Colonic mucosa (tissue), 4 donors: Measurements from ENCODE around the gene SYNCRIP. TPM values are rescaled to one million over a fixed set of nuclear protein-coding genes. Genes with fewer than 3 reads are reported as not detected.
"Not testable (repeated sequence)": the region's sequence is repeated elsewhere in the genome, so short reads cannot be mapped to it uniquely, and the experiment has no call there.

Source experiments
- DNase-seq: peaks from one replicate; pipeline ENCODE4 v3.0.0-alpha.2; 2020
- H3K27ac ChIP-seq: fragments of 200-600 bp; one replicate; pipeline ENCODE4 v1.8.0; 2021
- H3K27me3 ChIP-seq: fragments of 200-600 bp; one replicate; pipeline ENCODE4 v1.8.0; 2021
- H3K36me3 ChIP-seq: fragments of 200-600 bp; one replicate; pipeline ENCODE4 v1.8.0; 2021
- H3K4me1 ChIP-seq: fragments of 200-600 bp; one replicate; pipeline ENCODE4 v1.8.0; 2021; ENCODE audit warnings: mild to moderate bottlenecking
- H3K4me3 ChIP-seq: fragments of 200-600 bp; one replicate; pipeline ENCODE4 v1.8.0; 2021
- H3K9ac ChIP-seq, 2 donors: one replicate each; pipeline ENCODE4 v1.7.0; 2013; ENCODE audit warnings: control low read depth in 2 of 2, low read depth in 2 of 2, low read length in 2 of 2
- H3K9me3 ChIP-seq: fragments of 200-600 bp; one replicate; pipeline ENCODE4 v1.8.0; 2021
- intact Hi-C: fragments of 100-400 bp; cut with DNase I; formaldehyde crosslinking; loops from one replicate; pipeline ENCODE4 v1.14.1; 2022
- total RNA-seq, 2 donors: library from RNA; stranded (reverse); fragmentation: NEBNext Ultra II Directional in 1 of 2; extraction: Animal tissue kit (Norgen Biotek cat#: 25700) in 1 of 2; gene quantifications; one replicate each; pipeline ENCODE4 v1.2.1, GENCODE V29; 2021
- TF ChIP-seq, protein P1 (sequence below): fragments of 200-600 bp; IDR thresholded peaks from one replicate; pipeline ENCODE4 v1.8.0; 2022; ENCODE audit warnings: antibody characterized with exemption, mild to moderate bottlenecking
- donor health status: healthy.
- donor health status: DM: no; HTN: no; CAD: no.
- donor health status: DM: no; HTN: no; CAD: no.

Gene SYNCRIP
- total RNA-seq, 2 donors from 2014 or later: 87.7 to 99.3 TPM

DNA sequence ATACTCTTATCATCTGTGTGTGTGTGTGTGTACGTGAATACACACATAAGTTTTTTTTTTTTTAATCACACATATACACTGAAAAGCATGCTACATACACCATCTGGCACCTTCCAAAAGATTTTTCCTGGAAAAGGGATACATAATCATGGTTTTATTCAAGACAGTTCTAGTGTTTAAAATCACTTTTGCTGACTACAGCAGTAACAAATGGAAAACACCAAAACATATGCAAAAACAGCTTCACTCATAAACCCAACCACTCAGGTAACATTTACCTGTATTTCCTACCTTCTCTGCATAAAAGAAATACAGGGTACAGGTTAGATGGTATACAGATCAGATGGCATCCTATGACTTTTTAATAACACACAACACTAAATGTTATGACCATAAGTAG, 51.5 kb downstream of the SYNCRIP start:
- Histone ChIP-seq H3K4me1 (peaks cover 8% of the 10 kb centered on the region), H3K27me3 (no peaks in the 10 kb centered on the region), H3K4me3 (no peak overlapping the region), H3K9ac (no peak overlapping the region), H3K27ac (no peak overlapping the region), H3K36me3 (no peaks in the 10 kb centered on the region), H3K9me3 (no peaks in the 10 kb centered on the region)
- intact Hi-C loops: loop anchor here (5.0 kb wide), 1 partner anchor 86 kb away; no protein-coding TSS in a partner anchor
- TF ChIP-seq, protein P1, sequence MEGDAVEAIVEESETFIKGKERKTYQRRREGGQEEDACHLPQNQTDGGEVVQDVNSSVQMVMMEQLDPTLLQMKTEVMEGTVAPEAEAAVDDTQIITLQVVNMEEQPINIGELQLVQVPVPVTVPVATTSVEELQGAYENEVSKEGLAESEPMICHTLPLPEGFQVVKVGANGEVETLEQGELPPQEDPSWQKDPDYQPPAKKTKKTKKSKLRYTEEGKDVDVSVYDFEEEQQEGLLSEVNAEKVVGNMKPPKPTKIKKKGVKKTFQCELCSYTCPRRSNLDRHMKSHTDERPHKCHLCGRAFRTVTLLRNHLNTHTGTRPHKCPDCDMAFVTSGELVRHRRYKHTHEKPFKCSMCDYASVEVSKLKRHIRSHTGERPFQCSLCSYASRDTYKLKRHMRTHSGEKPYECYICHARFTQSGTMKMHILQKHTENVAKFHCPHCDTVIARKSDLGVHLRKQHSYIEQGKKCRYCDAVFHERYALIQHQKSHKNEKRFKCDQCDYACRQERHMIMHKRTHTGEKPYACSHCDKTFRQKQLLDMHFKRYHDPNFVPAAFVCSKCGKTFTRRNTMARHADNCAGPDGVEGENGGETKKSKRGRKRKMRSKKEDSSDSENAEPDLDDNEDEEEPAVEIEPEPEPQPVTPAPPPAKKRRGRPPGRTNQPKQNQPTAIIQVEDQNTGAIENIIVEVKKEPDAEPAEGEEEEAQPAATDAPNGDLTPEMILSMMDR: no peak
- no peak for DNase-seq

DNA sequence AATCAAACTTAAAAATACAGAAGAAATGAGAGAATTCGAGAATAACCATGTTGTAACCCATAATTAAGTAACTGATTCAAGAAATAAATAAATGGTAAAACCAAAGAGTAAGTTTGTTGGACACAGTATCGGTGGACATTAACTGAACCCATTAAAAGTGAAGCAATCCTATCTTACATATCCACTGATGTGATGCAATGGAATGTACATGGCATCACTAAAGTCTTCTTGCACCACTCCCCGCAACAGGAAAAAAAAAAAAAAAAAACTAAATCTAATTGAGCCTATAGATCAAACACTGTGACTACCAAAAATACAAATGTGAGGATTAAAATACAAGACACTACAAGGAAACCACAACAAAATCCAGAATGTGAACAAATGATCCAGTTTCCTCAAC, 56.9 kb downstream of the SYNCRIP start:
- H3K27ac ChIP-seq: no peak overlapping the region
- TF ChIP-seq, protein P1: no peak
- intact Hi-C loops: no loop called here
- no peak for DNase-seq
- H3K4me1 ChIP-seq: peaks cover 3% of the 10 kb centered on the region
- H3K27me3 ChIP-seq: no peaks in the 10 kb centered on the region
- no peaks in the 10 kb centered on the region for H3K9me3 ChIP-seq
- H3K36me3 ChIP-seq: no peaks in the 10 kb centered on the region
- no peak overlapping the region for H3K4me3 ChIP-seq
- no peak overlapping the region for H3K9ac ChIP-seq

DNA sequence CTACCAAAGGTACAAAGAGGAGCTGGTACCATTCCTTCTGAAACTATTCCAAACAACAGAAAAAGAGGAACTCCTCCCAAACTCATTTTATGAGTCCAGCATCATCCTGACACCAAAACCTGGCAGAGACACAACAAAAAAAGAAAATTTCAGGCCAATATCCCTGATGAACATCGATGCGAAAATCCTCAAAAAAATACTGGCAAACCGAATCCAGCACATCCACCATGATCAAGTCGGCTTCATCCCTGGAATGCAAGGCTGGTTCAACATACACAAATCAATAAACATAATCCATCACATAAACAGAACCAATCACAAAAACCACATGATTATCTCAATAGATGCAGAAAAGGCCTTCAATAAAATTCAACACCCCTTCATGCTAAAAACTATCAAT, 59.9 kb downstream of the SYNCRIP start:
- H3K27ac ChIP-seq, H3K4me1 ChIP-seq, H3K27me3 ChIP-seq, intact Hi-C loops, DNase-seq, H3K9ac ChIP-seq, H3K9me3 ChIP-seq, H3K4me3 ChIP-seq, H3K36me3 ChIP-seq: not testable (repeated sequence)

DNA sequence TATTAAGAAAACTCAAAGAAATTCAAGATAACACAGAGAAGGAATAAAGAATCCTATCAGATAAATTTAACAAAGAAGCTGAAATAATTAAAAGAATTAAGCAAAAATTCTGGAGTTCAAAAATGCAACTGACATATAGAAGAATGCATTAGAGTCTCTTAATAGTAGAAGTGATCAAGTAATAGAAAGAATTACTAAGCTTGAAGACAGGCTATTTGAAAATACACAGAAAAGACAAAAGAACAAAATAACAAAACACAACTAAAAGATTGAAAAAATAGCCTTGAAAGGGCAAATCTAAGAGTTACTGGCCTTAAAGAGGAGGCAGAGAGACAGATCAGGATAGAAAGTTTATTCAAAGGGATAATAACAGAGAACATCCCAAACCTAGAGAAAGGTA, 61.1 kb downstream of the SYNCRIP start:
- intact Hi-C loops: no loop called here
- DNase-seq: no peak
- H3K36me3 ChIP-seq: no peaks in the 10 kb centered on the region
- peaks cover 4% of the 10 kb centered on the region for H3K4me1 ChIP-seq
- H3K9ac ChIP-seq: no peak overlapping the region
- TF ChIP-seq, protein P1: no peak
- H3K9me3 ChIP-seq: no peaks in the 10 kb centered on the region
- no peak overlapping the region for H3K27ac ChIP-seq
- no peak overlapping the region for H3K4me3 ChIP-seq
- no peaks in the 10 kb centered on the region for H3K27me3 ChIP-seq

DNA sequence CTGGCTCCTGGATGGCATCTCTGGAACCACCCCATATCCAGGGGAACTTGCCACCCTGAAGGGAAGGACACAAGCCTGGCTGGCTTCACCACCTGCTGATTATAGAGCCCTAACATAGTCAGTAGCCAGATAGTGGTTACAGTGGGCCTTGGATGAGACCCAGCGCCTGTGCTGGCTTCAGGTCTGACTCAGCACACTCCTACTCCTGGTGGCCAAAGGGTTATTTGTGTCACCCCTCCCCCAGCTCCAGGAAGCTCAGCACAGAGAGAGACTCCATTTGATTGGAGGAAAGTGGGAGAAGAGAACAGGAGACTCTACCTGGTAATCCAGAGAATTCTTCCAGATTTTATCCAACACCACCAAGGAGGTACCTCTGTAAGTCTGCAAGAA, 61.8 kb downstream of the SYNCRIP start:
- Histone ChIP-seq H3K4me1 (peaks cover 4% of the 10 kb centered on the region), H3K27me3 (no peaks in the 10 kb centered on the region), H3K4me3 (no peak overlapping the region), H3K9ac (no peak overlapping the region), H3K36me3 (no peaks in the 10 kb centered on the region), H3K9me3 (no peaks in the 10 kb centered on the region), H3K27ac (no peak overlapping the region)
- DNase-seq: no peak
- TF ChIP-seq, protein P1: no peak
- intact Hi-C loops: no loop called here

DNA sequence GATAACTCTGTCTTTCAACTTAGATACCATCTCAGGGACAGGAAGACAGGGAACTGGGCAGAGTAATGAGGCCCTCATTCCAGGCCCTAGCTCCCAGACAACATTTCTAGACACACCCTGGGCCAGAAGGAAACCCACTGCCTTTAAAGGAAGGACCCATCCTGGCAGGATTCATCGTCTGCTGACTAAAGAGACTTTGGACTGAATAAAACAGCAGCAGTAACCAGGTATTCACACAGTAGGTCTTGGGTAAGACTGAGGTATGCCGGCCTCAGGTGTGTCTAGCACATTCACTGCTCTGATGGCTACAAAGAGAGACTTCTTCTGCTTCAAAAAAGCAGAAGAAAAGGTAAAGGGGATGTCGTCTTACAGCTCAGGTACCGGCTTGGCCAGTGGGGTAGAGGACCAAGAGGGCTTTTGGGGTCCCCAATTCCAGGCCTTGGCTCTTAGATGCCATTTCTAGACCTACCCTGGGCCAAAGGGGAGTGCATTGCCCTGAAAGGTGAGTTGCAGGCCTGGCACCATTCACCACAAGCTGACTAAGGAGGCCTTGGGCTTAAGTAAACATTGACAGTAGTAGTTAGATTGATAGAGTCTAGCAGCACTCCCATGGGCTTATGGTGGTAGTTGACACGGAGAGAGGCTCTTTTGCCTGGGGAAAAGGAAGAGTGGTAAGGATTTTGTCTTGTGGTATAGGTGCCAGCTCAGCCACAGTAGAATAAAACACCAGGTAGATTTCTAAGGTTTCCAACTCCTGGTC, 62.4 kb downstream of the SYNCRIP start:
- intact Hi-C loops: no loop called here
- Histone ChIP-seq H3K4me3 (no peak overlapping the region), H3K36me3 (no peaks in the 10 kb centered on the region), H3K27me3 (no peaks in the 10 kb centered on the region), H3K4me1 (peaks cover 8% of the 10 kb centered on the region), H3K9ac (no peak overlapping the region), H3K27ac (no peak overlapping the region), H3K9me3 (no peaks in the 10 kb centered on the region)
- DNase-seq: peak; percentile 22
- TF ChIP-seq, protein P1: no peak
